Loucy (cell line): ENCODE measurements around the gene RTN4.
"Not testable (repeated sequence)": the region's sequence is repeated elsewhere in the genome, so short reads cannot be mapped to it uniquely, and the experiment has no call there.

Experiments used
- H2AFZ ChIP-seq: fragments of 200-600 bp; sonication (generic); 2 replicates; pipeline ENCODE4 v1.6.0; 2016; ENCODE audit warnings: antibody characterized with exemption, mild to moderate bottlenecking, low read length, moderate library complexity
- H3F3A ChIP-seq: fragments of 200-600 bp; 2 replicates; pipeline ENCODE4 v1.6.0; 2016; ENCODE audit warnings: antibody characterized with exemption, low read depth, mild to moderate bottlenecking
- H3K27me3 ChIP-seq: fragments of 200-600 bp; sonication (generic); 2 replicates; pipeline ENCODE4 v1.6.1; 2014; ENCODE audit warnings: low read length, mild to moderate bottlenecking; ENCODE audit not compliant: insufficient read depth, poor library complexity, severe bottlenecking
- H3K36me3 ChIP-seq: fragments of 200-600 bp; sonication (generic); 2 replicates; pipeline ENCODE4 v1.6.1; 2016; ENCODE audit warnings: low read length; ENCODE audit not compliant: insufficient read depth
- H3K4me1 ChIP-seq: fragments of 200-600 bp; sonication (generic); 2 replicates; pipeline ENCODE4 v1.5.1; 2014; ENCODE audit warnings: low read length, mild to moderate bottlenecking; ENCODE audit not compliant: insufficient read depth, poor library complexity, severe bottlenecking
- H3K4me2 ChIP-seq: fragments of 200-600 bp; sonication (generic); 2 replicates; pipeline ENCODE4 v1.6.0; 2014; ENCODE audit warnings: antibody characterized with exemption, low read length, low read depth, mild to moderate bottlenecking; ENCODE audit not compliant: poor library complexity, severe bottlenecking
- H3K4me3 ChIP-seq: fragments of 200-600 bp; sonication (generic); 2 replicates; pipeline ENCODE4 v1.5.1; 2014; ENCODE audit warnings: low read length, mild to moderate bottlenecking, mixed read lengths; ENCODE audit not compliant: poor library complexity, severe bottlenecking
- H3K79me2 ChIP-seq: fragments of 200-600 bp; sonication (generic); 2 replicates; pipeline ENCODE4 v1.6.1; 2014; ENCODE audit warnings: low read length; ENCODE audit not compliant: insufficient read depth
- H3K9ac ChIP-seq: fragments of 200-600 bp; sonication (generic); 2 replicates; pipeline ENCODE4 v1.6.0; 2014; ENCODE audit warnings: mild to moderate bottlenecking, low read depth, low read length, moderate library complexity; ENCODE audit not compliant: poor library complexity, severe bottlenecking
- H3K9me2 ChIP-seq: fragments of 200-600 bp; sonication (generic); replicated peaks from 2 replicates; pipeline ENCODE4 v1.6.1; 2016; ENCODE audit warnings: low read depth, low read length, mixed read lengths
- H3K9me3 ChIP-seq: fragments of 200-600 bp; sonication (generic); 2 replicates; pipeline ENCODE4 v1.6.1; 2014; ENCODE audit warnings: mild to moderate bottlenecking, antibody characterized with exemption, low read length, low read depth; ENCODE audit not compliant: insufficient read depth
- H4K20me1 ChIP-seq: fragments of 200-600 bp; sonication (generic); 2 replicates; pipeline ENCODE4 v1.6.0; 2014; ENCODE audit warnings: antibody characterized with exemption, low read length, mild to moderate bottlenecking; ENCODE audit not compliant: insufficient read depth, poor library complexity, severe bottlenecking
- CTCF ChIP-seq: fragments of 200-600 bp; sonication (generic); conservative IDR thresholded peaks from 2 replicates; pipeline ENCODE4 v1.5.1; 2014; ENCODE audit warnings: mild to moderate bottlenecking, antibody characterized with exemption, low read length
- EZH2phosphoT487 ChIP-seq: fragments of 200-600 bp; IDR thresholded peaks from 2 replicates; pipeline ENCODE4 v1.6.1; 2018; ENCODE audit warnings: antibody characterized with exemption, mild to moderate bottlenecking, moderate library complexity, borderline replicate concordance

The RTN4 gene

GRCh38 chr2:55057474-55057873 is 7.2 kb upstream of the RTN4 start:
- H3K79me2 ChIP-seq: 0 out of 2 replicates have a peak, but pooled peaks cover 3% of the 10 kb centered on the region
- no peaks in the 10 kb centered on the region for H3K27me3 ChIP-seq
- peaks cover 6% of the 10 kb centered on the region for H3K4me1 ChIP-seq
- no peaks in the 10 kb centered on the region for H3F3A ChIP-seq
- no peak overlapping the region for H2AFZ ChIP-seq
- no peaks in the 10 kb centered on the region for H3K9me3 ChIP-seq
- H4K20me1 ChIP-seq: no peaks in the 10 kb centered on the region
- no peak overlapping the region for H3K4me3 ChIP-seq
- no peak overlapping the region for H3K9ac ChIP-seq
- no peaks in the 10 kb centered on the region for H3K9me2 ChIP-seq
- TF ChIP-seq CTCF (no peak), EZH2phosphoT487 (no peak)
- H3K36me3 ChIP-seq: no peaks in the 10 kb centered on the region
- no peak overlapping the region for H3K4me2 ChIP-seq

DNA sequence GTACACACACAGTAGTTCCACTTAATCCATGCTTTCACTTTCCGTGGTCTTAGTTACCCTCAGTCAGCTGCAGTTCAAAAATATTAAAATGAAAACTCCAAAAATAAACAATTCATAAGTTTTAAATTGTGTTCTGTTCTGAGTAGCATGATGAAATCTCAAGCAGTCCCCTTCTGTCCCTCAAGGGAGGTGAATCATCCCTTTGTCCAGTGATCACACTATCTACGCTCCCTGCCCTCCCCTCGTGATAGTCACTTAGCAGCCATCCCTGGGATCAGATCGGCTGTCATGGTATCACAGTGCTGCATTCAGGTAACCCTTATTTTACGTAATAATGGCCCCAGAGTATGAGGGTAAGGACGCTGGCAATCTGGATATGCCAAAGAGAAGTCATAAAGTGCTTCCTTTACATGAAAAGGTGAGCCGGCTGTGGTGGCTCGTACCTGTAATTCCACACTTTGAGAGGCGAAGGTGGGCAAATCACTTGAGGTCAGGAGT is 5.8 kb upstream of the RTN4 start:
- Histone ChIP-seq H3K27me3 (no peaks in the 10 kb centered on the region), H3K4me3 (no peak overlapping the region), H3K4me1 (peaks cover 15% of the 10 kb centered on the region), H3K9me2 (no peaks in the 10 kb centered on the region), H3K9me3 (no peaks in the 10 kb centered on the region), H3K36me3 (no peaks in the 10 kb centered on the region), H3K4me2 (no peak overlapping the region), H3K79me2 (peaks cover 12% of the 10 kb centered on the region; the same call in 1 of the 2 replicates), H2AFZ (no peak overlapping the region), H3F3A (no peaks in the 10 kb centered on the region), H3K9ac (no peak overlapping the region), H4K20me1 (no peaks in the 10 kb centered on the region)
- TF ChIP-seq CTCF (no peak), EZH2phosphoT487 (no peak)

GRCh38 chr2:55054106-55054875 is 4.0 kb upstream of the RTN4 start:
- no peak overlapping the region for H3K4me3 ChIP-seq
- TF ChIP-seq CTCF (no peak), EZH2phosphoT487 (no peak)
- H3K36me3 ChIP-seq: no peaks in the 10 kb centered on the region
- no peaks in the 10 kb centered on the region for H4K20me1 ChIP-seq
- H3K27me3 ChIP-seq: no peaks in the 10 kb centered on the region
- no peak overlapping the region for H2AFZ ChIP-seq
- H3K9ac ChIP-seq: peak overlapping the region; percentile 5
- H3K4me2 ChIP-seq: peak overlapping the region; percentile 16
- peaks cover 23% of the 10 kb centered on the region for H3K79me2 ChIP-seq
- peaks cover 17% of the 10 kb centered on the region for H3K4me1 ChIP-seq
- no peaks in the 10 kb centered on the region for H3K9me3 ChIP-seq
- no peaks in the 10 kb centered on the region for H3K9me2 ChIP-seq
- no peaks in the 10 kb centered on the region; the same call in 1 of the 2 replicates for H3F3A ChIP-seq

DNA sequence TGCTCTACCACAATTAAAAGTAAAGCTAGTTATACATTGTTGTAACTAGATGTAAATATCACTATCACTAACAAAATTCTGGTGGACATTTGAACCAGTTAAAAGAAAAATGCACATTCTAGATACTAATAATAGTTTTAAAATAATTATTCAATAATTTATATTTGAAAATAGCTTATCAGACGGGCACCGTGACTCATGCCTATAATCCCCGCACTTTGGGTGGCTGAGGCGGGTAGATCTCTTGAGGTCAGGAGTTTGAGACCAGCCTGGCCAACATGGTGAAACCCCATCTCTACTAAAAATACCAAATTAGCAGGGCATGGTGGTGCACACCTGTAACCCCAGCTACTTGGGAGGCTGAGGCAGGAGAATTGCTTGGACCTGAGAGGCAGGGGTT is 3.0 kb upstream of the RTN4 start:
- H3K9ac ChIP-seq, H3K27me3 ChIP-seq, H2AFZ ChIP-seq, H4K20me1 ChIP-seq, H3K9me2 ChIP-seq, H3K36me3 ChIP-seq, H3F3A ChIP-seq, H3K9me3 ChIP-seq: not testable (repeated sequence)
- Histone ChIP-seq H3K4me1 (peaks cover 17% of the 10 kb centered on the region), H3K79me2 (peaks cover 34% of the 10 kb centered on the region), H3K4me3 (peak overlapping the region; percentile 90), H3K4me2 (peak overlapping the region; percentile 95)
